Measurements from ENCODE around the gene NDRG4.
A peak's percentile ranks its signal among the peaks of the same experiment; 100 is the strongest.
"Not testable (repeated sequence)": the region's sequence is repeated elsewhere in the genome, so short reads cannot be mapped to it uniquely, and the experiment has no call there.

The NDRG4 gene

GRCh38 chr16:58464916-58465731 lies 34.8 kb upstream of the NDRG4 start:
- DNase-seq (ENCODE audit: low spot score) = peak; percentile 76

GRCh38 chr16:58465817-58466216 lies 34.1 kb upstream of the NDRG4 start:
- no peak for DNase-seq (ENCODE audit: low spot score)

- DNase-seq (ENCODE audit: low spot score) = no peak
These were observed 33.5 kb upstream of the NDRG4 start for GRCh38 chr16:58466396-58466795.

GRCh38 chr16:58467905-58468304 lies 32.0 kb upstream of the NDRG4 start:
- no peak for DNase-seq (ENCODE audit: low spot score)

- DNase-seq (ENCODE audit: low spot score) = no peak
These were observed 28.6 kb upstream of the NDRG4 start for GRCh38 chr16:58471209-58471975.

- no peak for DNase-seq (ENCODE audit: low spot score)
These were observed 27.7 kb upstream of the NDRG4 start for GRCh38 chr16:58472266-58472665.

- DNase-seq (ENCODE audit: low spot score) = no peak
These were observed 27.1 kb upstream of the NDRG4 start for GRCh38 chr16:58472827-58473226.

GRCh38 chr16:58474296-58474695 lies 25.6 kb upstream of the NDRG4 start:
- no peak for DNase-seq (ENCODE audit: low spot score)

- DNase-seq (ENCODE audit: low spot score) = no peak
These were observed 24.8 kb upstream of the NDRG4 start for GRCh38 chr16:58475091-58475619.

GRCh38 chr16:58476791-58477190 lies 23.2 kb upstream of the NDRG4 start:
- no peak for DNase-seq (ENCODE audit: low spot score)

GRCh38 chr16:58478427-58478826 lies 21.5 kb upstream of the NDRG4 start:
- no peak for DNase-seq (ENCODE audit: low spot score)

- no peak for DNase-seq (ENCODE audit: low spot score)
These were observed 18.6 kb upstream of the NDRG4 start for GRCh38 chr16:58481226-58481869.

- no peak for DNase-seq (ENCODE audit: low spot score)
These were observed 18.0 kb upstream of the NDRG4 start for GRCh38 chr16:58481931-58482330.

- no peak for DNase-seq (ENCODE audit: low spot score)
These were observed 14.6 kb upstream of the NDRG4 start for GRCh38 chr16:58485184-58485887.

- peak; percentile 77 for DNase-seq (ENCODE audit: low spot score)
These were observed 12.2 kb upstream of the NDRG4 start for GRCh38 chr16:58487566-58488351.

- DNase-seq (ENCODE audit: low spot score) = no peak
These were observed 11.4 kb upstream of the NDRG4 start for GRCh38 chr16:58488531-58488930.

GRCh38 chr16:58490065-58490464 lies 9.9 kb upstream of the NDRG4 start:
- no peak for DNase-seq (ENCODE audit: low spot score)

- not testable (repeated sequence) for DNase-seq (ENCODE audit: low spot score)
These were observed 9.4 kb upstream of the NDRG4 start for GRCh38 chr16:58490539-58490938.

- DNase-seq (ENCODE audit: low spot score) = no peak
These were observed 7.9 kb upstream of the NDRG4 start for GRCh38 chr16:58492066-58492465.

- DNase-seq (ENCODE audit: low spot score) = no peak
These were observed 7.2 kb upstream of the NDRG4 start for GRCh38 chr16:58492735-58493134.

- no peak for DNase-seq (ENCODE audit: low spot score)
These were observed 6.0 kb upstream of the NDRG4 start for GRCh38 chr16:58493756-58494431.
